Stimulated activated CD4-positive, alpha-beta T cell treated with anti-CD3 and anti-CD28 coated beads, Interleukin-2, amount 100 ng/mL, for 24 hours (primary cell): ENCODE results near the gene ALKBH3.

Experiments
- DNase-seq, 2 donors: peaks; one replicate each; pipeline ENCODE4 v3.0.0-alpha.2; 2020

ALKBH3 gene

GRCh38 chr11:43880640-43881159 is at the start of gene ALKBH3:
TSS of gene ALKBH3 (plus strand) at chr11:43880831. CDS start at chr11:43882653, 1,822 bp downstream.
- DNase-seq = peak; percentile 90 to 92

GRCh38 chr11:43830928-43831440 is 49.6 kb upstream of the ALKBH3 start:
- peak; percentile 43 to 60 for DNase-seq

- no peak for DNase-seq
These were observed 48.1 kb upstream of the ALKBH3 start for GRCh38 chr11:43832536-43832935.

GRCh38 chr11:43833657-43834073 is 47.0 kb upstream of the ALKBH3 start:
- DNase-seq = no peak

GRCh38 chr11:43834286-43834685 is 46.3 kb upstream of the ALKBH3 start:
- no peak for DNase-seq

- DNase-seq = no peak
These were observed 45.5 kb upstream of the ALKBH3 start for GRCh38 chr11:43835104-43835503.

GRCh38 chr11:43837879-43838278 is 42.8 kb upstream of the ALKBH3 start:
- DNase-seq = no peak

- no peak for DNase-seq
These were observed 38.6 kb upstream of the ALKBH3 start for GRCh38 chr11:43842021-43842420.

- DNase-seq = no peak
These were observed 34.8 kb upstream of the ALKBH3 start for GRCh38 chr11:43845816-43846215.

- peak; percentile 70 to 74 for DNase-seq
These were observed 28.5 kb upstream of the ALKBH3 start for GRCh38 chr11:43852057-43852636.

- DNase-seq = no peak
These were observed 26.9 kb upstream of the ALKBH3 start for GRCh38 chr11:43853781-43854180.

- no peak for DNase-seq
These were observed 23.6 kb upstream of the ALKBH3 start for GRCh38 chr11:43856993-43857392.

- no peak for DNase-seq
These were observed 19.5 kb upstream of the ALKBH3 start for GRCh38 chr11:43861141-43861540.

- no peak for DNase-seq
These were observed 14.1 kb upstream of the ALKBH3 start for GRCh38 chr11:43866520-43866919.

- DNase-seq = no peak
These were observed 13.7 kb upstream of the ALKBH3 start for GRCh38 chr11:43866969-43867368.

- peak; percentile 6 to 41 for DNase-seq
These were observed 11.6 kb upstream of the ALKBH3 start for GRCh38 chr11:43868852-43869567.

- DNase-seq = no peak
These were observed 9.6 kb upstream of the ALKBH3 start for GRCh38 chr11:43871051-43871450.

GRCh38 chr11:43872995-43873394 is 7.6 kb upstream of the ALKBH3 start:
- DNase-seq = no peak

GRCh38 chr11:43874078-43874477 is 6.6 kb upstream of the ALKBH3 start:
- DNase-seq = no peak

- no peak for DNase-seq
These were observed 5.9 kb upstream of the ALKBH3 start for GRCh38 chr11:43874738-43875137.

GRCh38 chr11:43879789-43880639 is 617 bp upstream of the ALKBH3 start:
- no peak for DNase-seq

GRCh38 chr11:43892851-43893250 is 12.2 kb downstream of the ALKBH3 start:
- DNase-seq = no peak

- no peak for DNase-seq
These were observed 13.9 kb downstream of the ALKBH3 start for GRCh38 chr11:43894546-43894945.
